ENCODE data around the gene TP53I13. TPM values are rescaled to one million over a fixed set of nuclear protein-coding genes. Genes with fewer than 3 reads are reported as not detected.
A peak's percentile ranks its signal among the peaks of the same experiment; 100 is the strongest.

TP53I13 gene
- total and polyA plus RNA-seq, 2 of the 13 experiments (the other 11 are each of a cell fraction or from before 2014, with no cell fraction given), result 16.9 to 25.7 TPM

DNA sequence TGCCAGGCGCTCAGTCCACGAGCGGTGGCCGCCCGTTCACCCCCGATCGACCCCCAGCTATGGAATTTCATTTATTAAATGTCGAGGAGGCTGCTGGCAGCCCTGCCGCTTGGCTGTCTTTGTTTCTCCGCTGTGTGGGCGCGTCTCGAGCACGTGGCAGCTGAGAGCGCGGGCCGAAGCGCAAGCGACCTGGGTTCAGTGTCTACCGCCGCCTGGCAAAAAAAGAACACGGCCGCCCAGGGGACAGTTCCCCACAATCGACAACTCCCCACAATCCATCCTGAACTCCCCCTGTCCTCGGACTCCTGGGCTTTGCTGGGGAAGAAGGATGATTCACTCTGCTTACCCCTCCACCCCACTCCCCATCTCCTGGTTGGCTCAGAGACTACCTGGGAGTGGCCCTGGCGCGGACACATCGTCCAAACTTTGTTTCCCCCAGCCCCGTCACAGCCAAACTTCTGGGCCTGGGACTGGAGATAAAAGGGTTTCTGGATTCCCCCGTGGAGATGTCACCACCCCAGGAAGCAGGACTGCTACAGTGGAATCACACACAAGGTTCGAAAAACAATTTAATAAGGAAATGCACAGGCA is 22.7 kb downstream of the TP53I13 start (continued):
- TF ChIP-seq, protein P1, sequence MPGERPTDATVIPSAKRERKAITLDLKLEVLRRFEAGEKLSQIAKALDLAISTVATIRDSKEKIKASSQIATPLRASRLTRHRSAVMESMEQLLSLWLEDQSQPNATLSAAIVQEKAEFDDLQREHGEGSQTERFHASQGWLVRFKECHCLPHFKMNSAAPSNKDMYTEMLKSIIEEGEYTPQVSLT (CRISPR knock-in tag; IDR thresholded peaks at IDR 0.05; ENCODE audit: borderline replicate concordance, low read depth), result no peak
- TF ChIP-seq ZNF337 (CRISPR knock-in tag; IDR thresholded peaks at IDR 0.05; ENCODE audit: borderline replicate concordance, low read depth) (no peak), CHD4 (IDR thresholded peaks at IDR 0.05; ENCODE audit: borderline replicate concordance, low read length) (no peak), WIZ (CRISPR knock-in tag; IDR thresholded peaks at IDR 0.05) (no peak), ZMYM3 (CRISPR knock-in tag; IDR thresholded peaks at IDR 0.05) (no peak), JDP2 (CRISPR knock-in tag; IDR thresholded peaks at IDR 0.05; ENCODE audit: borderline replicate concordance) (no peak), ZNF629 (CRISPR knock-in tag; conservative IDR thresholded peaks at IDR 0.05) (no peak), RELA (CRISPR knock-in tag; IDR thresholded peaks at IDR 0.05) (no peak), GATAD1 (CRISPR knock-in tag; IDR thresholded peaks at IDR 0.05) (no peak), PHF20 (CRISPR knock-in tag; IDR thresholded peaks at IDR 0.05) (no peak; the same call in 1 of the 2 replicates), JUND (CRISPR knock-in tag; IDR thresholded peaks at IDR 0.05) (no peak), NFYB (CRISPR knock-in tag; IDR thresholded peaks at IDR 0.05) (no peak), ZNF446 (CRISPR knock-in tag; IDR thresholded peaks at IDR 0.05) (peak; percentile 35; the same call in 1 of the 2 replicates), MAFF (IDR thresholded peaks at IDR 0.05; ENCODE audit: low read depth, low read length) (no peak)
- TF ChIP-seq, protein P2, sequence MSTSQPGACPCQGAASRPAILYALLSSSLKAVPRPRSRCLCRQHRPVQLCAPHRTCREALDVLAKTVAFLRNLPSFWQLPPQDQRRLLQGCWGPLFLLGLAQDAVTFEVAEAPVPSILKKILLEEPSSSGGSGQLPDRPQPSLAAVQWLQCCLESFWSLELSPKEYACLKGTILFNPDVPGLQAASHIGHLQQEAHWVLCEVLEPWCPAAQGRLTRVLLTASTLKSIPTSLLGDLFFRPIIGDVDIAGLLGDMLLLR (CRISPR knock-in tag; IDR thresholded peaks at IDR 0.05), result no peak
- TF ChIP-seq, protein P3, sequence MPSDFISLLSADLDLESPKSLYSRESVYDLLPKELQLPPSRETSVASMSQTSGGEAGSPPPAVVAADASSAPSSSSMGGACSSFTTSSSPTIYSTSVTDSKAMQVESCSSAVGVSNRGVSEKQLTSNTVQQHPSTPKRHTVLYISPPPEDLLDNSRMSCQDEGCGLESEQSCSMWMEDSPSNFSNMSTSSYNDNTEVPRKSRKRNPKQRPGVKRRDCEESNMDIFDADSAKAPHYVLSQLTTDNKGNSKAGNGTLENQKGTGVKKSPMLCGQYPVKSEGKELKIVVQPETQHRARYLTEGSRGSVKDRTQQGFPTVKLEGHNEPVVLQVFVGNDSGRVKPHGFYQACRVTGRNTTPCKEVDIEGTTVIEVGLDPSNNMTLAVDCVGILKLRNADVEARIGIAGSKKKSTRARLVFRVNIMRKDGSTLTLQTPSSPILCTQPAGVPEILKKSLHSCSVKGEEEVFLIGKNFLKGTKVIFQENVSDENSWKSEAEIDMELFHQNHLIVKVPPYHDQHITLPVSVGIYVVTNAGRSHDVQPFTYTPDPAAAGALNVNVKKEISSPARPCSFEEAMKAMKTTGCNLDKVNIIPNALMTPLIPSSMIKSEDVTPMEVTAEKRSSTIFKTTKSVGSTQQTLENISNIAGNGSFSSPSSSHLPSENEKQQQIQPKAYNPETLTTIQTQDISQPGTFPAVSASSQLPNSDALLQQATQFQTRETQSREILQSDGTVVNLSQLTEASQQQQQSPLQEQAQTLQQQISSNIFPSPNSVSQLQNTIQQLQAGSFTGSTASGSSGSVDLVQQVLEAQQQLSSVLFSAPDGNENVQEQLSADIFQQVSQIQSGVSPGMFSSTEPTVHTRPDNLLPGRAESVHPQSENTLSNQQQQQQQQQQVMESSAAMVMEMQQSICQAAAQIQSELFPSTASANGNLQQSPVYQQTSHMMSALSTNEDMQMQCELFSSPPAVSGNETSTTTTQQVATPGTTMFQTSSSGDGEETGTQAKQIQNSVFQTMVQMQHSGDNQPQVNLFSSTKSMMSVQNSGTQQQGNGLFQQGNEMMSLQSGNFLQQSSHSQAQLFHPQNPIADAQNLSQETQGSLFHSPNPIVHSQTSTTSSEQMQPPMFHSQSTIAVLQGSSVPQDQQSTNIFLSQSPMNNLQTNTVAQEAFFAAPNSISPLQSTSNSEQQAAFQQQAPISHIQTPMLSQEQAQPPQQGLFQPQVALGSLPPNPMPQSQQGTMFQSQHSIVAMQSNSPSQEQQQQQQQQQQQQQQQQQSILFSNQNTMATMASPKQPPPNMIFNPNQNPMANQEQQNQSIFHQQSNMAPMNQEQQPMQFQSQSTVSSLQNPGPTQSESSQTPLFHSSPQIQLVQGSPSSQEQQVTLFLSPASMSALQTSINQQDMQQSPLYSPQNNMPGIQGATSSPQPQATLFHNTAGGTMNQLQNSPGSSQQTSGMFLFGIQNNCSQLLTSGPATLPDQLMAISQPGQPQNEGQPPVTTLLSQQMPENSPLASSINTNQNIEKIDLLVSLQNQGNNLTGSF (CRISPR knock-in tag; IDR thresholded peaks at IDR 0.05), result no peak; the same call in 1 of the 2 replicates
- TF ChIP-seq, protein P4, sequence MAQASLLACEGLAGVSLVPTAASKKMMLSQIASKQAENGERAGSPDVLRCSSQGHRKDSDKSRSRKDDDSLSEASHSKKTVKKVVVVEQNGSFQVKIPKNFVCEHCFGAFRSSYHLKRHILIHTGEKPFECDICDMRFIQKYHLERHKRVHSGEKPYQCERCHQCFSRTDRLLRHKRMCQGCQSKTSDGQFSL (CRISPR knock-in tag; IDR thresholded peaks at IDR 0.05), result no peak; the same call in 1 of the 2 replicates
- TF ChIP-seq, protein P5, sequence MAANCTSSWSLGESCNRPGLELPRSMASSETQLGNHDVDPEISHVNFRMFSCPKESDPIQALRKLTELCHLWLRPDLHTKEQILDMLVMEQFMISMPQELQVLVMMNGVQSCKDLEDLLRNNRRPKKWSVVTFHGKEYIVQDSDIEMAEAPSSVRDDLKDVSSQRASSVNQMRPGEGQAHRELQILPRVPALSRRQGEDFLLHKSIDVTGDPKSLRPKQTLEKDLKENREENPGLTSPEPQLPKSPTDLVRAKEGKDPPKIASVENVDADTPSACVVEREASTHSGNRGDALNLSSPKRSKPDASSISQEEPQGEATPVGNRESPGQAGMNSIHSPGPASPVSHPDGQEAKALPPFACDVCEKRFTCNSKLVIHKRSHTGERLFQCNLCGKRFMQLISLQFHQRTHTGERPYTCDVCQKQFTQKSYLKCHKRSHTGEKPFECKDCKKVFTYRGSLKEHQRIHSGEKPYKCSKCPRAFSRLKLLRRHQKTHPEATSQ (CRISPR knock-in tag; IDR thresholded peaks at IDR 0.05; ENCODE audit: borderline replicate concordance), result 0 out of 2 replicates have a peak, but pooled peaks have one; percentile 17
- TF ChIP-seq, protein P6, sequence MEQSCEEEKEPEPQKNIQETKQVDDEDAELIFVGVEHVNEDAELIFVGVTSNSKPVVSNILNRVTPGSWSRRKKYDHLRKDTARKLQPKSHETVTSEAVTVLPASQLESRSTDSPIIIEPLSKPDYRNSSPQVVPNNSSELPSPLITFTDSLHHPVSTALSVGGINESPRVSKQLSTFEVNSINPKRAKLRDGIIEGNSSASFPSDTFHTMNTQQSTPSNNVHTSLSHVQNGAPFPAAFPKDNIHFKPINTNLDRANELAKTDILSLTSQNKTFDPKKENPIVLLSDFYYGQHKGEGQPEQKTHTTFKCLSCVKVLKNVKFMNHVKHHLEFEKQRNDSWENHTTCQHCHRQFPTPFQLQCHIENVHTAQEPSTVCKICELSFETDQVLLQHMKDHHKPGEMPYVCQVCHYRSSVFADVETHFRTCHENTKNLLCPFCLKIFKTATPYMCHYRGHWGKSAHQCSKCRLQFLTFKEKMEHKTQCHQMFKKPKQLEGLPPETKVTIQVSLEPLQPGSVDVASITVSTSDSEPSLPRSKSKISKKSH (CRISPR knock-in tag; IDR thresholded peaks at IDR 0.05; ENCODE audit: borderline replicate concordance), result no peak
- TF ChIP-seq, protein P7, sequence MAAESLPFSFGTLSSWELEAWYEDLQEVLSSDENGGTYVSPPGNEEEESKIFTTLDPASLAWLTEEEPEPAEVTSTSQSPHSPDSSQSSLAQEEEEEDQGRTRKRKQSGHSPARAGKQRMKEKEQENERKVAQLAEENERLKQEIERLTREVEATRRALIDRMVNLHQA (CRISPR knock-in tag; IDR thresholded peaks at IDR 0.05), result no peak

All from HepG2 (cell line).